Measurements from ENCODE around the gene HSPG2.

Gene HSPG2

GRCh38 chr1:21873174-21873573, 63.9 kb downstream of the HSPG2 start:
- Histone ChIP-seq H3K27ac (ENCODE audit: low read depth in 2 of 2, low read length in 2 of 2) (no peak overlapping the region), H3K27me3 (ENCODE audit: control insufficient read depth in 2 of 2, insufficient read depth in 2 of 2, low read length in 2 of 2) (no peaks in the 10 kb centered on the region), H3K9me3 (ENCODE audit: control insufficient read depth in 2 of 2, low read length in 2 of 2) (no peaks in the 10 kb centered on the region), H3K36me3 (ENCODE audit: control insufficient read depth in 2 of 2, insufficient read depth in 2 of 2, low read length in 2 of 2) (peaks cover 53 to 55% of the 10 kb centered on the region in 2 donors), H3K4me1 (ENCODE audit: control insufficient read depth in 2 of 2, insufficient read depth in 2 of 2, low read length in 2 of 2) (peaks cover 0 to 3% of the 10 kb centered on the region in 2 donors), H3K4me3 (ENCODE audit: low read length in 2 of 2) (no peak overlapping the region), H3K9ac (ENCODE audit: low read depth in 1 of 2, low read length in 2 of 2) (no peak overlapping the region)

GRCh38 chr1:21872445-21873079, 64.5 kb downstream of the HSPG2 start:
- Histone ChIP-seq H3K4me3 (ENCODE audit: low read length in 2 of 2) (no peak overlapping the region), H3K9ac (ENCODE audit: low read depth in 1 of 2, low read length in 2 of 2) (no peak overlapping the region), H3K27me3 (ENCODE audit: control insufficient read depth in 2 of 2, insufficient read depth in 2 of 2, low read length in 2 of 2) (no peaks in the 10 kb centered on the region), H3K36me3 (ENCODE audit: control insufficient read depth in 2 of 2, insufficient read depth in 2 of 2, low read length in 2 of 2) (peaks cover 46 to 49% of the 10 kb centered on the region in 2 donors), H3K4me1 (ENCODE audit: control insufficient read depth in 2 of 2, insufficient read depth in 2 of 2, low read length in 2 of 2) (peaks cover 0 to 3% of the 10 kb centered on the region in 2 donors), H3K27ac (ENCODE audit: low read depth in 2 of 2, low read length in 2 of 2) (no peak overlapping the region), H3K9me3 (ENCODE audit: control insufficient read depth in 2 of 2, low read length in 2 of 2) (no peaks in the 10 kb centered on the region)

GRCh38 chr1:21871943-21872342, 65.2 kb downstream of the HSPG2 start:
- Histone ChIP-seq H3K9me3 (ENCODE audit: control insufficient read depth in 2 of 2, low read length in 2 of 2) (no peaks in the 10 kb centered on the region), H3K4me3 (ENCODE audit: low read length in 2 of 2) (no peak overlapping the region), H3K36me3 (ENCODE audit: control insufficient read depth in 2 of 2, insufficient read depth in 2 of 2, low read length in 2 of 2) (peaks cover 41 to 45% of the 10 kb centered on the region in 2 donors), H3K9ac (ENCODE audit: low read depth in 1 of 2, low read length in 2 of 2) (no peak overlapping the region), H3K27ac (ENCODE audit: low read depth in 2 of 2, low read length in 2 of 2) (no peak overlapping the region), H3K4me1 (ENCODE audit: control insufficient read depth in 2 of 2, insufficient read depth in 2 of 2, low read length in 2 of 2) (peaks cover 2 to 3% of the 10 kb centered on the region in 2 donors), H3K27me3 (ENCODE audit: control insufficient read depth in 2 of 2, insufficient read depth in 2 of 2, low read length in 2 of 2) (no peaks in the 10 kb centered on the region)

- peaks cover 35 to 40% of the 10 kb centered on the region in 2 donors for H3K36me3 ChIP-seq (ENCODE audit: control insufficient read depth in 2 of 2, insufficient read depth in 2 of 2, low read length in 2 of 2)
- no peak overlapping the region for H3K9ac ChIP-seq (ENCODE audit: low read depth in 1 of 2, low read length in 2 of 2)
- peaks cover 2 to 3% of the 10 kb centered on the region in 2 donors for H3K4me1 ChIP-seq (ENCODE audit: control insufficient read depth in 2 of 2, insufficient read depth in 2 of 2, low read length in 2 of 2)
- no peak overlapping the region for H3K4me3 ChIP-seq (ENCODE audit: low read length in 2 of 2)
- no peaks in the 10 kb centered on the region for H3K9me3 ChIP-seq (ENCODE audit: control insufficient read depth in 2 of 2, low read length in 2 of 2)
- H3K27ac ChIP-seq (ENCODE audit: low read depth in 2 of 2, low read length in 2 of 2) = no peak overlapping the region
- H3K27me3 ChIP-seq (ENCODE audit: control insufficient read depth in 2 of 2, insufficient read depth in 2 of 2, low read length in 2 of 2) = no peaks in the 10 kb centered on the region
Measured at GRCh38 chr1:21870611-21871010, 66.5 kb downstream of the HSPG2 start.

GRCh38 chr1:21869620-21870121, 67.4 kb downstream of the HSPG2 start:
- H3K9ac ChIP-seq (ENCODE audit: low read depth in 1 of 2, low read length in 2 of 2) = no peak overlapping the region
- no peaks in the 10 kb centered on the region for H3K27me3 ChIP-seq (ENCODE audit: control insufficient read depth in 2 of 2, insufficient read depth in 2 of 2, low read length in 2 of 2)
- H3K4me1 ChIP-seq (ENCODE audit: control insufficient read depth in 2 of 2, insufficient read depth in 2 of 2, low read length in 2 of 2) = peaks cover 2 to 3% of the 10 kb centered on the region in 2 donors
- no peak overlapping the region for H3K4me3 ChIP-seq (ENCODE audit: low read length in 2 of 2)
- peak overlapping the region in 1 of 2 donors; percentile 40 for H3K27ac ChIP-seq (ENCODE audit: low read depth in 2 of 2, low read length in 2 of 2)
- H3K9me3 ChIP-seq (ENCODE audit: control insufficient read depth in 2 of 2, low read length in 2 of 2) = no peaks in the 10 kb centered on the region
- H3K36me3 ChIP-seq (ENCODE audit: control insufficient read depth in 2 of 2, insufficient read depth in 2 of 2, low read length in 2 of 2) = peaks cover 31 to 37% of the 10 kb centered on the region in 2 donors

GRCh38 chr1:21868941-21869454, 68.1 kb downstream of the HSPG2 start:
- H3K4me1 ChIP-seq (ENCODE audit: control insufficient read depth in 2 of 2, insufficient read depth in 2 of 2, low read length in 2 of 2) = peaks cover 2 to 3% of the 10 kb centered on the region in 2 donors
- no peaks in the 10 kb centered on the region for H3K27me3 ChIP-seq (ENCODE audit: control insufficient read depth in 2 of 2, insufficient read depth in 2 of 2, low read length in 2 of 2)
- H3K4me3 ChIP-seq (ENCODE audit: low read length in 2 of 2) = no peak overlapping the region
- no peak overlapping the region for H3K27ac ChIP-seq (ENCODE audit: low read depth in 2 of 2, low read length in 2 of 2)
- H3K36me3 ChIP-seq (ENCODE audit: control insufficient read depth in 2 of 2, insufficient read depth in 2 of 2, low read length in 2 of 2) = peaks cover 29 to 33% of the 10 kb centered on the region in 2 donors
- H3K9ac ChIP-seq (ENCODE audit: low read depth in 1 of 2, low read length in 2 of 2) = no peak overlapping the region
- H3K9me3 ChIP-seq (ENCODE audit: control insufficient read depth in 2 of 2, low read length in 2 of 2) = no peaks in the 10 kb centered on the region

GRCh38 chr1:21868482-21868881, 68.6 kb downstream of the HSPG2 start:
- Histone ChIP-seq H3K4me1 (ENCODE audit: control insufficient read depth in 2 of 2, insufficient read depth in 2 of 2, low read length in 2 of 2) (peaks cover 2 to 3% of the 10 kb centered on the region in 2 donors), H3K4me3 (ENCODE audit: low read length in 2 of 2) (no peak overlapping the region), H3K27me3 (ENCODE audit: control insufficient read depth in 2 of 2, insufficient read depth in 2 of 2, low read length in 2 of 2) (no peaks in the 10 kb centered on the region), H3K9me3 (ENCODE audit: control insufficient read depth in 2 of 2, low read length in 2 of 2) (no peaks in the 10 kb centered on the region), H3K27ac (ENCODE audit: low read depth in 2 of 2, low read length in 2 of 2) (no peak overlapping the region), H3K9ac (ENCODE audit: low read depth in 1 of 2, low read length in 2 of 2) (no peak overlapping the region), H3K36me3 (ENCODE audit: control insufficient read depth in 2 of 2, insufficient read depth in 2 of 2, low read length in 2 of 2) (peaks cover 25 to 29% of the 10 kb centered on the region in 2 donors)

GRCh38 chr1:21867451-21867996, 69.6 kb downstream of the HSPG2 start:
- H3K4me3 ChIP-seq (ENCODE audit: low read length in 2 of 2) = no peak overlapping the region
- peaks cover 2 to 3% of the 10 kb centered on the region in 2 donors for H3K4me1 ChIP-seq (ENCODE audit: control insufficient read depth in 2 of 2, insufficient read depth in 2 of 2, low read length in 2 of 2)
- no peaks in the 10 kb centered on the region for H3K27me3 ChIP-seq (ENCODE audit: control insufficient read depth in 2 of 2, insufficient read depth in 2 of 2, low read length in 2 of 2)
- H3K9ac ChIP-seq (ENCODE audit: low read depth in 1 of 2, low read length in 2 of 2) = no peak overlapping the region
- H3K27ac ChIP-seq (ENCODE audit: low read depth in 2 of 2, low read length in 2 of 2) = no peak overlapping the region
- peaks cover 22 to 24% of the 10 kb centered on the region in 2 donors for H3K36me3 ChIP-seq (ENCODE audit: control insufficient read depth in 2 of 2, insufficient read depth in 2 of 2, low read length in 2 of 2)
- H3K9me3 ChIP-seq (ENCODE audit: control insufficient read depth in 2 of 2, low read length in 2 of 2) = no peaks in the 10 kb centered on the region

GRCh38 chr1:21866707-21867043, 70.4 kb downstream of the HSPG2 start:
- H3K9me3 ChIP-seq (ENCODE audit: control insufficient read depth in 2 of 2, low read length in 2 of 2) = no peaks in the 10 kb centered on the region
- peak overlapping the region in 1 of 2 donors; percentile 65 for H3K27ac ChIP-seq (ENCODE audit: low read depth in 2 of 2, low read length in 2 of 2)
- H3K27me3 ChIP-seq (ENCODE audit: control insufficient read depth in 2 of 2, insufficient read depth in 2 of 2, low read length in 2 of 2) = no peaks in the 10 kb centered on the region

GRCh38 chr1:21865943-21866706, 71.0 kb downstream of the HSPG2 start:
- Histone ChIP-seq H3K27me3 (ENCODE audit: control insufficient read depth in 2 of 2, insufficient read depth in 2 of 2, low read length in 2 of 2) (no peaks in the 10 kb centered on the region), H3K4me3 (ENCODE audit: low read length in 2 of 2) (no peak overlapping the region), H3K9ac (ENCODE audit: low read depth in 1 of 2, low read length in 2 of 2) (no peak overlapping the region), H3K27ac (ENCODE audit: low read depth in 2 of 2, low read length in 2 of 2) (peak overlapping the region in 1 of 2 donors; percentile 65), H3K4me1 (ENCODE audit: control insufficient read depth in 2 of 2, insufficient read depth in 2 of 2, low read length in 2 of 2) (peaks cover 2 to 3% of the 10 kb centered on the region in 2 donors), H3K9me3 (ENCODE audit: control insufficient read depth in 2 of 2, low read length in 2 of 2) (no peaks in the 10 kb centered on the region), H3K36me3 (ENCODE audit: control insufficient read depth in 2 of 2, insufficient read depth in 2 of 2, low read length in 2 of 2) (peaks cover 20 to 29% of the 10 kb centered on the region in 2 donors)

More at GRCh38 chr1:21866707-21867043, 70.4 kb downstream of the HSPG2 start:
- peaks cover 2 to 3% of the 10 kb centered on the region in 2 donors for H3K4me1 ChIP-seq (ENCODE audit: control insufficient read depth in 2 of 2, insufficient read depth in 2 of 2, low read length in 2 of 2)
- H3K4me3 ChIP-seq (ENCODE audit: low read length in 2 of 2) = no peak overlapping the region
- no peak overlapping the region for H3K9ac ChIP-seq (ENCODE audit: low read depth in 1 of 2, low read length in 2 of 2)
- peaks cover 19 to 24% of the 10 kb centered on the region in 2 donors for H3K36me3 ChIP-seq (ENCODE audit: control insufficient read depth in 2 of 2, insufficient read depth in 2 of 2, low read length in 2 of 2)

All from mucosa of rectum (tissue), 2 donors.